Caco-2 (cell line): ENCODE measurements around the gene TNRC6C. TPM values are rescaled to one million over a fixed set of nuclear protein-coding genes. Genes with fewer than 3 reads are reported as not detected.

Experiments used
- BruUV-seq: library from RNA; stranded (reverse); fragments of 400-500 nt; replicated peaks from 2 replicates; lab custom pipeline; 2021; lab: Mats Ljungman, UMichigan
- CTCF ChIA-PET: fragments of 300-600 bp; sonication (Branson Sonifier 250); formaldehyde crosslinking; loops from one replicate; lab custom pipeline; 2022; ENCODE audit warnings: antibody characterized with exemption; lab: Charles Lee
- POLR2A ChIA-PET: fragments of 300-600 bp; sonication (Branson Sonifier 250); formaldehyde crosslinking; loops from one replicate; lab custom pipeline; 2022; ENCODE audit warnings: antibody characterized with exemption; lab: Charles Lee
- DNase-seq, 2 experiments: peaks; one replicate each; pipeline versions ENCODE4 v3.0.0 to v3.0.0-alpha.2; 2020 to 2022
- H3K27me3 ChIP-seq: replicated peaks from 2 replicates; pipeline ENCODE4 v1.6.0; 2011; ENCODE audit warnings: low read length; ENCODE audit not compliant: control insufficient read depth, insufficient read depth
- H3K36me3 ChIP-seq: 2 replicates; pipeline ENCODE4 v1.5.1; 2011; ENCODE audit warnings: low read length; ENCODE audit not compliant: control insufficient read depth, insufficient read depth
- H3K4me1 ChIP-seq: fragments of 250-450 bp; sonication (Bioruptor Pico); 2 replicates; pipeline ENCODE4 v1.5.1; 2020; ENCODE audit warnings: mild to moderate bottlenecking
- H3K4me3 ChIP-seq: 2 replicates; pipeline ENCODE4 v1.5.1; 2011; ENCODE audit warnings: low read depth, mild to moderate bottlenecking, control low read depth, low read length
- H3K9me3 ChIP-seq: fragments of 250-450 bp; sonication (Bioruptor Pico); 2 replicates; pipeline ENCODE4 v1.5.1; 2020; ENCODE audit warnings: mild to moderate bottlenecking, moderate library complexity
- H3K27ac Mint-ChIP-seq: one replicate; pipeline ENCODE4 v1.8.0; 2022; ENCODE audit warnings: mixed read lengths; ENCODE audit not compliant: unreplicated experiment
- H3K27me3 Mint-ChIP-seq: one replicate; pipeline ENCODE4 v1.8.0; 2022; ENCODE audit warnings: mixed read lengths; ENCODE audit not compliant: insufficient read depth, unreplicated experiment
- H3K36me3 Mint-ChIP-seq: one replicate; pipeline ENCODE4 v1.8.0; 2022; ENCODE audit warnings: mild to moderate bottlenecking, mixed read lengths; ENCODE audit not compliant: insufficient read depth, unreplicated experiment
- H3K4me1 Mint-ChIP-seq: one replicate; pipeline ENCODE4 v1.8.0; 2022; ENCODE audit warnings: low read depth, mixed read lengths; ENCODE audit not compliant: unreplicated experiment
- H3K4me3 Mint-ChIP-seq: one replicate; pipeline ENCODE4 v1.8.0; 2022; ENCODE audit warnings: mild to moderate bottlenecking, moderate library complexity, mixed read lengths; ENCODE audit not compliant: unreplicated experiment
- H3K9me3 Mint-ChIP-seq: one replicate; pipeline ENCODE4 v1.8.0; 2022; ENCODE audit warnings: mixed read lengths; ENCODE audit not compliant: unreplicated experiment
- intact Hi-C: fragments of 100-400 bp; cut with micrococcal nuclease; formaldehyde crosslinking; loops from one replicate; pipeline ENCODE4 v1.10.0; 2022; ENCODE audit not compliant: unreplicated experiment
- total RNA-seq: library from RNA; stranded (reverse); gene quantifications from 2 replicates; pipeline ENCODE4 v1.2.3, GENCODE V29; 2022
- TF ChIP-seq, protein P1 (sequence below), 2 experiments: fragments of 200-600 bp in 1 of 2; IDR thresholded peaks; 1 replicate in 1 of 2; 2 replicates in 1 of 2; pipeline versions ENCODE4 v1.5.1 to v1.8.0; 2011 to 2022; ENCODE audit warnings: antibody characterized with exemption in 1 of 2, control low read depth in 1 of 2, inconsistent platforms in 1 of 2, low read depth in 1 of 2, low read length in 1 of 2, mild to moderate bottlenecking in 1 of 2, moderate library complexity in 1 of 2; ENCODE audit not compliant: insufficient read depth in 1 of 2, severe bottlenecking in 1 of 2, unreplicated experiment in 1 of 2

Gene TNRC6C
- total RNA-seq, 1 experiment from 2014 or later: 17.9 TPM

DNA sequence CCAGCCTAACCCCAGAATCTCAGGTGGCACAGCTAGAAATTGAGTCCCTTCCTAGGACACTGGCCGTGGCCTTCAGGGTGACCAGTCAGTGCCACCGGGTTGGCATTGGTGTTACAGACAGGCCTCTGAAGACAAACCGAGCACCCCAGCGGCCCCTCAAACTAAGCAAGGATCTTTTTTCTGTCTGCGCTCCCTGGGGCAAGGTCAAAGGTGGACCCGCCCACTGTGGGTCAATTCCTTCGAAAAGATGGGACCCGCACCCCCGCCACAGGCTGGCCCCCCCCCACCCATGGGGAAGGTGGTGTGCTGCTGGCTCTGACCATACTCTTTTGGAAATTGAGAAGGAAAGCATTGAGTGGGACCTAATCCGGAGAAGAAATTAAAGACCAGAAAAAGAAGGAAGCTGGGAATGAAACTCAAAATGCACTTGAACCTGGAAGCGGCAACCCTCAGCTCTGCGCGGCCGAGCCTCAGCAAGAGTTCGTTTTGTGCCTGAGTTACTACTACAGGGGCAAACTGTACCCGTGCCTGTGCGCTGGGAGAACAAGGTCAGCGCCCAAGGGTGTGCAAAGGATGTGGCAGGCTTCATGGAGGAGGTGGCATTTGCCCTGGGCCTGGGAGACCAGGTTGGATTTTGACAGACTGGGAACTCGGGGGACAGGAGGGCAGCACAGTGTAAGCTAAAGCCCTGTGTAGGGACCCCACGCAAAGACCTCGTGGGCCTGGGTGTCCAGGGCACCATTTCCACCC is 149.6 kb downstream of the TNRC6C start:
- no TSS peak for BruUV-seq
- ChIA-PET POLR2A (no interaction called here), CTCF (no interaction called here)
- no peaks in the 10 kb centered on the region for H3K27me3 Mint-ChIP-seq
- intact Hi-C loops: no loop called here
- no peaks in the 10 kb centered on the region for H3K9me3 ChIP-seq
- peaks cover 11% of the 10 kb centered on the region for H3K4me1 ChIP-seq
- H3K4me3 ChIP-seq: no peak overlapping the region
- H3K27me3 ChIP-seq: no peaks in the 10 kb centered on the region
- H3K36me3 ChIP-seq: no peaks in the 10 kb centered on the region; the same call in 1 of the 2 replicates
- no peak overlapping the region for H3K4me3 Mint-ChIP-seq
- peaks cover 6% of the 10 kb centered on the region for H3K4me1 Mint-ChIP-seq
- H3K27ac Mint-ChIP-seq: no peak overlapping the region
- peaks cover 14% of the 10 kb centered on the region for H3K36me3 Mint-ChIP-seq
- TF ChIP-seq, protein P1, sequence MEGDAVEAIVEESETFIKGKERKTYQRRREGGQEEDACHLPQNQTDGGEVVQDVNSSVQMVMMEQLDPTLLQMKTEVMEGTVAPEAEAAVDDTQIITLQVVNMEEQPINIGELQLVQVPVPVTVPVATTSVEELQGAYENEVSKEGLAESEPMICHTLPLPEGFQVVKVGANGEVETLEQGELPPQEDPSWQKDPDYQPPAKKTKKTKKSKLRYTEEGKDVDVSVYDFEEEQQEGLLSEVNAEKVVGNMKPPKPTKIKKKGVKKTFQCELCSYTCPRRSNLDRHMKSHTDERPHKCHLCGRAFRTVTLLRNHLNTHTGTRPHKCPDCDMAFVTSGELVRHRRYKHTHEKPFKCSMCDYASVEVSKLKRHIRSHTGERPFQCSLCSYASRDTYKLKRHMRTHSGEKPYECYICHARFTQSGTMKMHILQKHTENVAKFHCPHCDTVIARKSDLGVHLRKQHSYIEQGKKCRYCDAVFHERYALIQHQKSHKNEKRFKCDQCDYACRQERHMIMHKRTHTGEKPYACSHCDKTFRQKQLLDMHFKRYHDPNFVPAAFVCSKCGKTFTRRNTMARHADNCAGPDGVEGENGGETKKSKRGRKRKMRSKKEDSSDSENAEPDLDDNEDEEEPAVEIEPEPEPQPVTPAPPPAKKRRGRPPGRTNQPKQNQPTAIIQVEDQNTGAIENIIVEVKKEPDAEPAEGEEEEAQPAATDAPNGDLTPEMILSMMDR (IDR thresholded peaks at IDR 0.05; ENCODE audit: insufficient read depth in 1 of 2, low read depth in 1 of 2, low read length in 1 of 2, severe bottlenecking in 1 of 2, unreplicated experiment in 1 of 2): no peak
- H3K9me3 Mint-ChIP-seq: no peaks in the 10 kb centered on the region
- no peak for DNase-seq

DNA sequence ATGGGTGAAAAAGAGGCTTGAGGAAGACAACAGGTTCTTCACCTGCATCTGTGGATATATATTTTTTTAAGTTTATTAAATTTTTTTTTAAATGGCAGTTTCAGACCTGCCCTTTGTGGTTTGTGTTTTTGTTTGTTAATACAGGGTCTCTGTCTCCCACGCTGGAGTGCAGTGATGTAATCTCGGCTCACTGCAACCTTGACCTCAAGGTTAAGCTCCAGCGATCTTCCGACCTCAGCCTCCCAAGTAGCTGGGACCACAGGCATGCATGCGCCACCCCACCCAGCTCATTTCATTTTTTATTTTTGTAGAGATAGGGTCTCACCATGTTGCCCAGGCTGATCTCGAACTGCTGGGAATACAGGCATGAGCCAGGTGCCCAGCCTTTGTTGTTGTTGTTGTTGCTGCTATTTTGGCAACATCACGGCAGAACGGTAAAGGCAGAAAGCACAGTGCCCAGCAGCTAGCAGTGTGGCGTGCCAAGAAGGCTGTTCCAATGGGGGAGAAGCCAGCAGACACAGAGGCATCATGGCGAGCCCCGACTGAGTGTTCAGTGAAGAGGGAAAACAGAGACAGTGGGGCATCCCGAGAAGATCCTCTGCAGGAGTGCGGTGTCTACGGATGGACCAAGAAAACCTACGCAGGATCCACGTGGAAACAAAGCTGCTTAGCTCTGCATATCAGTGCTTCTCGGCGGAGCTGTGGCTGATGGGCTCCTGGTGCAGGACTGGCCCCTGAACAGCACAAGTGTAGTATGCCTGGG is 150.4 kb downstream of the TNRC6C start:
- BruUV-seq: no TSS peak
- CTCF ChIA-PET: interaction anchor here (0.6 kb wide), 2 partner anchors 12 to 44 kb away, joined by 3 to 7 read pairs; no protein-coding TSS in a partner anchor
- TF ChIP-seq, protein P1 (IDR thresholded peaks at IDR 0.05; ENCODE audit: insufficient read depth in 1 of 2, low read depth in 1 of 2, low read length in 1 of 2, severe bottlenecking in 1 of 2, unreplicated experiment in 1 of 2): no peak
- H3K36me3 ChIP-seq: no peaks in the 10 kb centered on the region; the same call in 1 of the 2 replicates
- Mint-ChIP-seq H3K4me1 (peaks cover 6% of the 10 kb centered on the region), H3K9me3 (no peaks in the 10 kb centered on the region), H3K36me3 (peaks cover 14% of the 10 kb centered on the region), H3K27ac (no peak overlapping the region), H3K27me3 (no peaks in the 10 kb centered on the region), H3K4me3 (no peak overlapping the region)
- POLR2A ChIA-PET: no interaction called here
- no peaks in the 10 kb centered on the region for H3K9me3 ChIP-seq
- intact Hi-C loops: no loop called here
- peaks cover 11% of the 10 kb centered on the region for H3K4me1 ChIP-seq
- no peaks in the 10 kb centered on the region for H3K27me3 ChIP-seq
- no peak overlapping the region for H3K4me3 ChIP-seq
- DNase-seq: no peak

DNA sequence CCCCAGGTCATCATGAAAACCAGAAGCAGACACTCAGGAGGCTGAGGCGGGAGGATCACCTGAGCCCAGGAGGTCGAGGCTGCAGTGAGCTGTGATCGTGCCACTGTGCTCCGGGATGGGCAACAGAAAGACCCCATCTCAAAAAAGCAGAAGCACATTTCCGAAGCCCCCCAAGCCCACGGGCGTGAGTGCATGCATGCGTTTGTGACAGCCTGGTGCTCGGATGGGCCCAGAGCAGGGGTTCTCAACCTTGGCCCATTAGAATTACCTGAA is 150.9 kb downstream of the TNRC6C start:
- no peaks in the 10 kb centered on the region for H3K27me3 Mint-ChIP-seq
- Histone ChIP-seq H3K27me3 (no peaks in the 10 kb centered on the region), H3K4me3 (no peak overlapping the region), H3K36me3 (no peaks in the 10 kb centered on the region; the same call in 1 of the 2 replicates), H3K9me3 (no peaks in the 10 kb centered on the region), H3K4me1 (peaks cover 11% of the 10 kb centered on the region)
- intact Hi-C loops: no loop called here
- H3K36me3 Mint-ChIP-seq: peaks cover 14% of the 10 kb centered on the region
- no TSS peak for BruUV-seq
- TF ChIP-seq, protein P1 (IDR thresholded peaks at IDR 0.05; ENCODE audit: insufficient read depth in 1 of 2, low read depth in 1 of 2, low read length in 1 of 2, severe bottlenecking in 1 of 2, unreplicated experiment in 1 of 2): no peak
- no peak for DNase-seq
- H3K27ac Mint-ChIP-seq: no peak overlapping the region
- no peaks in the 10 kb centered on the region for H3K9me3 Mint-ChIP-seq
- ChIA-PET POLR2A (no interaction called here), CTCF (interaction anchor here (0.6 kb wide), 1 partner anchor 13 kb away, joined by 3 read pairs; no protein-coding TSS in a partner anchor)
- no peak overlapping the region for H3K4me3 Mint-ChIP-seq
- peaks cover 6% of the 10 kb centered on the region for H3K4me1 Mint-ChIP-seq
